GM21526 (cell line): ENCODE data around the gene RBMS3.

Source experiments
- ATAC-seq: cut with Tn5 transposase; IDR thresholded peaks from one replicate; pipeline ENCODE4 v1.9.1; 2021; ENCODE audit warnings: moderate library complexity; ENCODE audit not compliant: unreplicated experiment, low FRiP score

The RBMS3 gene

GRCh38 chr3:29955413-29955812, 674.5 kb downstream of the RBMS3 start:
- ATAC-seq: no peak

- no peak for ATAC-seq
Measured at GRCh38 chr3:29958816-29959215, 677.9 kb downstream of the RBMS3 start.

- ATAC-seq: no peak
Measured at GRCh38 chr3:29971895-29972294, 691.0 kb downstream of the RBMS3 start.

- ATAC-seq: no peak
Measured at GRCh38 chr3:29972320-29972993, 691.6 kb downstream of the RBMS3 start.

- ATAC-seq: no peak
Measured at GRCh38 chr3:29973763-29974162, 692.9 kb downstream of the RBMS3 start.

GRCh38 chr3:29976871-29977270, 696.0 kb downstream of the RBMS3 start:
- no peak for ATAC-seq

- no peak for ATAC-seq
Measured at GRCh38 chr3:29977360-29977759, 696.5 kb downstream of the RBMS3 start.

- ATAC-seq: no peak
Measured at GRCh38 chr3:29978036-29978435, 697.2 kb downstream of the RBMS3 start.

GRCh38 chr3:29991198-29991597, 710.3 kb downstream of the RBMS3 start:
- no peak for ATAC-seq

- ATAC-seq: no peak
Measured at GRCh38 chr3:30002797-30003196, 721.9 kb downstream of the RBMS3 start.

GRCh38 chr3:30003741-30004140, 722.9 kb downstream of the RBMS3 start:
- ATAC-seq: no peak

- no peak for ATAC-seq
Measured at GRCh38 chr3:30004481-30004880, 723.6 kb downstream of the RBMS3 start.

GRCh38 chr3:30006111-30006510, 725.2 kb downstream of the RBMS3 start:
- ATAC-seq: no peak

GRCh38 chr3:30007668-30008067, 726.8 kb downstream of the RBMS3 start:
- ATAC-seq: no peak

- ATAC-seq: no peak
Measured at GRCh38 chr3:30011237-30011803, 730.4 kb downstream of the RBMS3 start.

GRCh38 chr3:30012941-30013543, 732.2 kb downstream of the RBMS3 start:
- ATAC-seq: no peak

- no peak for ATAC-seq
Measured at GRCh38 chr3:30017901-30018300, 737.0 kb downstream of the RBMS3 start.

GRCh38 chr3:30020380-30020779, 739.5 kb downstream of the RBMS3 start:
- ATAC-seq: no peak

GRCh38 chr3:30024466-30024865, 743.6 kb downstream of the RBMS3 start:
- no peak for ATAC-seq

GRCh38 chr3:30026851-30027250, 746.0 kb downstream of the RBMS3 start:
- no peak for ATAC-seq

GRCh38 chr3:30034246-30034991, 753.5 kb downstream of the RBMS3 start:
- ATAC-seq: no peak
